Measurements from ENCODE around the gene RERE.

RERE gene

GRCh38 chr1:8858112-8858668 is 40.8 kb upstream of the RERE start:
- TF ChIP-seq POLR2A (IDR thresholded peaks at IDR 0.05; ENCODE audit: low read depth, low read length) (peak; percentile 41), POLR2AphosphoS5 (IDR thresholded peaks at IDR 0.05; ENCODE audit: low read depth, low read length) (peak; percentile 62), TAF1 (IDR thresholded peaks at IDR 0.05; ENCODE audit: borderline replicate concordance, low read depth, low read length) (no peak)
- DNase-seq (ENCODE audit: insufficient read length): no peak
- FAIRE-seq: no peak

GRCh38 chr1:8856689-8857412 is 39.4 kb upstream of the RERE start:
- TF ChIP-seq POLR2AphosphoS5 (IDR thresholded peaks at IDR 0.05; ENCODE audit: low read depth, low read length) (peak; percentile 37; the same call in 1 of the 2 replicates), TAF1 (IDR thresholded peaks at IDR 0.05; ENCODE audit: borderline replicate concordance, low read depth, low read length) (no peak), POLR2A (IDR thresholded peaks at IDR 0.05; ENCODE audit: low read depth, low read length) (peak; percentile 59)
- DNase-seq (ENCODE audit: insufficient read length) (no peak), FAIRE-seq (no peak)

- DNase-seq (ENCODE audit: insufficient read length): no peak
- FAIRE-seq: no peak
- no peak for TF ChIP-seq POLR2AphosphoS5 (IDR thresholded peaks at IDR 0.05; ENCODE audit: low read depth, low read length)
- no peak for TF ChIP-seq TAF1 (IDR thresholded peaks at IDR 0.05; ENCODE audit: borderline replicate concordance, low read depth, low read length)
- TF ChIP-seq POLR2A (IDR thresholded peaks at IDR 0.05; ENCODE audit: low read depth, low read length): no peak
Measured at GRCh38 chr1:8854240-8854639, 36.8 kb upstream of the RERE start.

GRCh38 chr1:8851060-8851459 is 33.6 kb upstream of the RERE start:
- no peak for DNase-seq (ENCODE audit: insufficient read length)
- FAIRE-seq: no peak
- no peak for TF ChIP-seq POLR2A (IDR thresholded peaks at IDR 0.05; ENCODE audit: low read depth, low read length)
- TF ChIP-seq POLR2AphosphoS5 (IDR thresholded peaks at IDR 0.05; ENCODE audit: low read depth, low read length): no peak
- no peak for TF ChIP-seq TAF1 (IDR thresholded peaks at IDR 0.05; ENCODE audit: borderline replicate concordance, low read depth, low read length)

GRCh38 chr1:8848663-8849386 is 31.4 kb upstream of the RERE start:
- FAIRE-seq: peak; percentile 76
- peak; percentile 88 for DNase-seq (ENCODE audit: insufficient read length)
- TF ChIP-seq POLR2AphosphoS5 (IDR thresholded peaks at IDR 0.05; ENCODE audit: low read depth, low read length) (no peak), TAF1 (IDR thresholded peaks at IDR 0.05; ENCODE audit: borderline replicate concordance, low read depth, low read length) (no peak), POLR2A (IDR thresholded peaks at IDR 0.05; ENCODE audit: low read depth, low read length) (no peak)

GRCh38 chr1:8847990-8848389 is 30.6 kb upstream of the RERE start:
- DNase-seq (ENCODE audit: insufficient read length) (no peak), FAIRE-seq (no peak)
- TF ChIP-seq POLR2A (IDR thresholded peaks at IDR 0.05; ENCODE audit: low read depth, low read length) (no peak), POLR2AphosphoS5 (IDR thresholded peaks at IDR 0.05; ENCODE audit: low read depth, low read length) (no peak), TAF1 (IDR thresholded peaks at IDR 0.05; ENCODE audit: borderline replicate concordance, low read depth, low read length) (no peak)

GRCh38 chr1:8846263-8846662 is 28.8 kb upstream of the RERE start:
- FAIRE-seq (no peak), DNase-seq (ENCODE audit: insufficient read length) (no peak)
- TF ChIP-seq POLR2AphosphoS5 (IDR thresholded peaks at IDR 0.05; ENCODE audit: low read depth, low read length): no peak
- no peak for TF ChIP-seq POLR2A (IDR thresholded peaks at IDR 0.05; ENCODE audit: low read depth, low read length)
- TF ChIP-seq TAF1 (IDR thresholded peaks at IDR 0.05; ENCODE audit: borderline replicate concordance, low read depth, low read length): no peak

- FAIRE-seq (no peak), DNase-seq (ENCODE audit: insufficient read length) (no peak)
- TF ChIP-seq POLR2A (IDR thresholded peaks at IDR 0.05; ENCODE audit: low read depth, low read length): no peak
Measured at GRCh38 chr1:8845104-8846097, 28.0 kb upstream of the RERE start.

- DNase-seq (ENCODE audit: insufficient read length) (no peak), FAIRE-seq (no peak)
Measured at GRCh38 chr1:8844501-8845006, 27.1 kb upstream of the RERE start.

GRCh38 chr1:8841395-8841794 is 24.0 kb upstream of the RERE start:
- FAIRE-seq (no peak), DNase-seq (ENCODE audit: insufficient read length) (no peak)
- no peak for TF ChIP-seq POLR2AphosphoS5 (IDR thresholded peaks at IDR 0.05; ENCODE audit: low read depth, low read length)
- TF ChIP-seq POLR2A (IDR thresholded peaks at IDR 0.05; ENCODE audit: low read depth, low read length): no peak
- TF ChIP-seq TAF1 (IDR thresholded peaks at IDR 0.05; ENCODE audit: borderline replicate concordance, low read depth, low read length): no peak

More at GRCh38 chr1:8844501-8845006, 27.1 kb upstream of the RERE start:
- no peak for TF ChIP-seq POLR2A (IDR thresholded peaks at IDR 0.05; ENCODE audit: low read depth, low read length)
- TF ChIP-seq TAF1 (IDR thresholded peaks at IDR 0.05; ENCODE audit: borderline replicate concordance, low read depth, low read length): no peak
- TF ChIP-seq POLR2AphosphoS5 (IDR thresholded peaks at IDR 0.05; ENCODE audit: low read depth, low read length): no peak

GRCh38 chr1:8839990-8840389 is 22.6 kb upstream of the RERE start:
- TF ChIP-seq POLR2AphosphoS5 (IDR thresholded peaks at IDR 0.05; ENCODE audit: low read depth, low read length) (no peak), POLR2A (IDR thresholded peaks at IDR 0.05; ENCODE audit: low read depth, low read length) (no peak), TAF1 (IDR thresholded peaks at IDR 0.05; ENCODE audit: borderline replicate concordance, low read depth, low read length) (no peak)
- DNase-seq (ENCODE audit: insufficient read length): no peak
- no peak for FAIRE-seq
